ENCODE data around the gene HASPIN.
A peak's percentile ranks its signal among the peaks of the same experiment; 100 is the strongest.

HASPIN gene

GRCh38 chr17:3766779-3767178 is 43.1 kb downstream of the HASPIN start:
- Histone ChIP-seq H3K9me3 (replicated peaks in 1 of 2; ENCODE audit: control insufficient read depth in 2 of 2, insufficient read depth in 1 of 2, low read depth in 1 of 2, low read length in 2 of 2) (peaks cover 0 to 2% of the 10 kb centered on the region in 2 donors), H2AFZ (ENCODE audit: low read length) (no peak overlapping the region), H3K79me1 (ENCODE audit: low read depth, low read length) (no peaks in the 10 kb centered on the region), H3K27ac (replicated peaks; ENCODE audit: low read length) (no peak overlapping the region), H2AK5ac (ENCODE audit: low read depth, low read length) (no peak overlapping the region), H3K27me3 (ENCODE audit: control insufficient read depth in 3 of 3, insufficient read depth in 3 of 3, low read depth in 1 of 3, low read length in 3 of 3) (peaks cover 0 to 5% (median 0%) of the 10 kb centered on the region in 3 experiments), H3K4me1 (ENCODE audit: control insufficient read depth in 2 of 2, insufficient read depth in 1 of 2, low read depth in 1 of 2, low read length in 2 of 2) (peaks cover 1 to 10% of the 10 kb centered on the region in 2 donors), H4K8ac (ENCODE audit: low read depth, low read length) (no peak overlapping the region), H3K23ac (ENCODE audit: low read depth, low read length, poor library complexity) (no peak overlapping the region), H2BK120ac (ENCODE audit: low read depth, low read length) (no peak overlapping the region), H3K18ac (ENCODE audit: low read length) (no peak overlapping the region), H2BK12ac (ENCODE audit: low read length) (no peak overlapping the region), H3K4me3 (ENCODE audit: low read length in 2 of 2) (no peak overlapping the region), H3K4me2 (ENCODE audit: insufficient read depth, low read length, poor library complexity, severe bottlenecking) (no peak overlapping the region), H4K91ac (ENCODE audit: low read depth, low read length, poor library complexity) (no peak overlapping the region), H3K4ac (ENCODE audit: low read length) (no peak overlapping the region), H3K9ac (ENCODE audit: low read depth, low read length, poor library complexity) (no peak overlapping the region), H3K14ac (ENCODE audit: low read length) (no peak overlapping the region), H3K36me3 (replicated peaks in 1 of 2; ENCODE audit: control insufficient read depth in 2 of 2, insufficient read depth in 2 of 2, low read length in 2 of 2) (no peaks in the 10 kb centered on the region), H2BK5ac (ENCODE audit: low read length) (no peak overlapping the region), H2BK15ac (ENCODE audit: low read length) (no peak overlapping the region)
- DNase-seq (ENCODE audit: low spot score) = no peak
- WGBS, 2 donors (ENCODE audit: extremely low coverage in 2 of 2, insufficient read length in 2 of 2, insufficient replicate concordance in 1 of 2) = no CpG with 5 or more reads among the region's 8 CpGs

- H3K36me3 ChIP-seq (replicated peaks in 1 of 2; ENCODE audit: control insufficient read depth in 2 of 2, insufficient read depth in 2 of 2, low read length in 2 of 2) = no peaks in the 10 kb centered on the region
- H3K9me3 ChIP-seq (replicated peaks in 1 of 2; ENCODE audit: control insufficient read depth in 2 of 2, insufficient read depth in 1 of 2, low read depth in 1 of 2, low read length in 2 of 2) = peaks cover 0 to 2% of the 10 kb centered on the region in 2 donors
- no peak overlapping the region for H4K91ac ChIP-seq (ENCODE audit: low read depth, low read length, poor library complexity)
- H2BK120ac ChIP-seq (ENCODE audit: low read depth, low read length) = no peak overlapping the region
- no peak overlapping the region for H3K4me2 ChIP-seq (ENCODE audit: insufficient read depth, low read length, poor library complexity, severe bottlenecking)
- no peak overlapping the region for H3K23ac ChIP-seq (ENCODE audit: low read depth, low read length, poor library complexity)
- WGBS, 2 donors (ENCODE audit: extremely low coverage in 2 of 2, insufficient read length in 2 of 2, insufficient replicate concordance in 1 of 2) = no CpG with 5 or more reads among the region's 9 CpGs
- H3K4ac ChIP-seq (ENCODE audit: low read length) = no peak overlapping the region
- no peak overlapping the region for H2BK12ac ChIP-seq (ENCODE audit: low read length)
- H3K4me3 ChIP-seq (ENCODE audit: low read length in 2 of 2) = no peak overlapping the region
- H2AFZ ChIP-seq (ENCODE audit: low read length) = no peak overlapping the region
- H2AK5ac ChIP-seq (ENCODE audit: low read depth, low read length) = no peak overlapping the region
- H4K8ac ChIP-seq (ENCODE audit: low read depth, low read length) = no peak overlapping the region
- peak overlapping the region; percentile 29 for H2BK5ac ChIP-seq (ENCODE audit: low read length)
- H3K18ac ChIP-seq (ENCODE audit: low read length) = no peak overlapping the region
- H3K27ac ChIP-seq (replicated peaks; ENCODE audit: low read length) = no peak overlapping the region
- DNase-seq (ENCODE audit: low spot score) = no peak
- H3K4me1 ChIP-seq (ENCODE audit: control insufficient read depth in 2 of 2, insufficient read depth in 1 of 2, low read depth in 1 of 2, low read length in 2 of 2) = peaks cover 1 to 10% of the 10 kb centered on the region in 2 donors
- no peak overlapping the region for H3K9ac ChIP-seq (ENCODE audit: low read depth, low read length, poor library complexity)
- H3K14ac ChIP-seq (ENCODE audit: low read length) = peak overlapping the region; percentile 17
- peaks cover 0 to 5% (median 0%) of the 10 kb centered on the region in 3 experiments for H3K27me3 ChIP-seq (ENCODE audit: control insufficient read depth in 3 of 3, insufficient read depth in 3 of 3, low read depth in 1 of 3, low read length in 3 of 3)
- H2BK15ac ChIP-seq (ENCODE audit: low read length) = no peak overlapping the region
- no peaks in the 10 kb centered on the region for H3K79me1 ChIP-seq (ENCODE audit: low read depth, low read length)
These were observed 44.6 kb downstream of the HASPIN start for GRCh38 chr17:3768341-3768740.

- H3K9ac ChIP-seq (ENCODE audit: low read depth, low read length, poor library complexity) = no peak overlapping the region
- H3K4ac ChIP-seq (ENCODE audit: low read length) = no peak overlapping the region
- no peak overlapping the region for H3K18ac ChIP-seq (ENCODE audit: low read length)
- H3K23ac ChIP-seq (ENCODE audit: low read depth, low read length, poor library complexity) = no peak overlapping the region
- H2BK15ac ChIP-seq (ENCODE audit: low read length) = no peak overlapping the region
- H2AFZ ChIP-seq (ENCODE audit: low read length) = no peak overlapping the region
- no peak overlapping the region for H3K27ac ChIP-seq (replicated peaks; ENCODE audit: low read length)
- DNase-seq (ENCODE audit: low spot score) = no peak
- H3K27me3 ChIP-seq (ENCODE audit: control insufficient read depth in 3 of 3, insufficient read depth in 3 of 3, low read depth in 1 of 3, low read length in 3 of 3) = peaks cover 0 to 5% (median 0%) of the 10 kb centered on the region in 3 experiments
- H3K4me2 ChIP-seq (ENCODE audit: insufficient read depth, low read length, poor library complexity, severe bottlenecking) = no peak overlapping the region
- H3K4me1 ChIP-seq (ENCODE audit: control insufficient read depth in 2 of 2, insufficient read depth in 1 of 2, low read depth in 1 of 2, low read length in 2 of 2) = peaks cover 1 to 10% of the 10 kb centered on the region in 2 donors
- H4K91ac ChIP-seq (ENCODE audit: low read depth, low read length, poor library complexity) = no peak overlapping the region
- H4K8ac ChIP-seq (ENCODE audit: low read depth, low read length) = no peak overlapping the region
- no peak overlapping the region for H2BK12ac ChIP-seq (ENCODE audit: low read length)
- no peak overlapping the region for H3K4me3 ChIP-seq (ENCODE audit: low read length in 2 of 2)
- no peak overlapping the region for H2AK5ac ChIP-seq (ENCODE audit: low read depth, low read length)
- H3K14ac ChIP-seq (ENCODE audit: low read length) = no peak overlapping the region
- H3K9me3 ChIP-seq (replicated peaks in 1 of 2; ENCODE audit: control insufficient read depth in 2 of 2, insufficient read depth in 1 of 2, low read depth in 1 of 2, low read length in 2 of 2) = peaks cover 0 to 2% of the 10 kb centered on the region in 2 donors
- H3K79me1 ChIP-seq (ENCODE audit: low read depth, low read length) = no peaks in the 10 kb centered on the region
- WGBS, 2 donors (ENCODE audit: extremely low coverage in 2 of 2, insufficient read length in 2 of 2, insufficient replicate concordance in 1 of 2) = no CpG with 5 or more reads among the region's 8 CpGs
- H2BK120ac ChIP-seq (ENCODE audit: low read depth, low read length) = no peak overlapping the region
- no peaks in the 10 kb centered on the region for H3K36me3 ChIP-seq (replicated peaks in 1 of 2; ENCODE audit: control insufficient read depth in 2 of 2, insufficient read depth in 2 of 2, low read length in 2 of 2)
- H2BK5ac ChIP-seq (ENCODE audit: low read length) = peak overlapping the region; percentile 29
These were observed 45.1 kb downstream of the HASPIN start for GRCh38 chr17:3768769-3769168.

GRCh38 chr17:3770466-3770865 is 46.8 kb downstream of the HASPIN start:
- Histone ChIP-seq H2BK15ac (ENCODE audit: low read length) (no peak overlapping the region), H3K9ac (ENCODE audit: low read depth, low read length, poor library complexity) (no peak overlapping the region), H3K4me3 (ENCODE audit: low read length in 2 of 2) (no peak overlapping the region), H2BK12ac (ENCODE audit: low read length) (no peak overlapping the region), H3K9me3 (replicated peaks in 1 of 2; ENCODE audit: control insufficient read depth in 2 of 2, insufficient read depth in 1 of 2, low read depth in 1 of 2, low read length in 2 of 2) (peaks cover 0 to 2% of the 10 kb centered on the region in 2 donors), H3K4me1 (ENCODE audit: control insufficient read depth in 2 of 2, insufficient read depth in 1 of 2, low read depth in 1 of 2, low read length in 2 of 2) (peaks cover 1 to 10% of the 10 kb centered on the region in 2 donors), H3K4ac (ENCODE audit: low read length) (no peak overlapping the region), H3K18ac (ENCODE audit: low read length) (peak overlapping the region; percentile 61), H3K14ac (ENCODE audit: low read length) (peak overlapping the region; percentile 56), H4K91ac (ENCODE audit: low read depth, low read length, poor library complexity) (no peak overlapping the region), H2AFZ (ENCODE audit: low read length) (peak overlapping the region; percentile 87), H2BK5ac (ENCODE audit: low read length) (no peak overlapping the region), H3K79me1 (ENCODE audit: low read depth, low read length) (no peaks in the 10 kb centered on the region), H2AK5ac (ENCODE audit: low read depth, low read length) (peak overlapping the region; percentile 73), H3K36me3 (replicated peaks in 1 of 2; ENCODE audit: control insufficient read depth in 2 of 2, insufficient read depth in 2 of 2, low read length in 2 of 2) (no peaks in the 10 kb centered on the region), H3K27me3 (ENCODE audit: control insufficient read depth in 3 of 3, insufficient read depth in 3 of 3, low read depth in 1 of 3, low read length in 3 of 3) (peaks cover 0 to 5% (median 0%) of the 10 kb centered on the region in 3 experiments), H3K27ac (replicated peaks; ENCODE audit: low read length) (no peak overlapping the region), H2BK120ac (ENCODE audit: low read depth, low read length) (no peak overlapping the region), H3K23ac (ENCODE audit: low read depth, low read length, poor library complexity) (peak overlapping the region; percentile 51), H3K4me2 (ENCODE audit: insufficient read depth, low read length, poor library complexity, severe bottlenecking) (no peak overlapping the region), H4K8ac (ENCODE audit: low read depth, low read length) (no peak overlapping the region)
- no CpG with 5 or more reads among the region's 8 CpGs for WGBS, 2 donors (ENCODE audit: extremely low coverage in 2 of 2, insufficient read length in 2 of 2, insufficient replicate concordance in 1 of 2)
- no peak for DNase-seq (ENCODE audit: low spot score)

Measured in neuronal stem cell (in vitro differentiated cells).